Kidney epithelial cell (primary cell): ENCODE results near the gene MCM3AP. TPM values are rescaled to one million over a fixed set of nuclear protein-coding genes. Genes with fewer than 3 reads are reported as not detected.

ENCODE experiments used
- DNase-seq: peaks from one replicate; pipeline ENCODE4 v3.0.0-alpha.2; 2010; ENCODE audit warnings: low read depth
- H3K27me3 ChIP-seq: 2 replicates; pipeline ENCODE4 v1.6.0; 2011; ENCODE audit warnings: low read length; ENCODE audit not compliant: control insufficient read depth, insufficient read depth
- H3K36me3 ChIP-seq: 2 replicates; pipeline ENCODE4 v1.5.1; 2011; ENCODE audit warnings: low read length; ENCODE audit not compliant: control insufficient read depth, insufficient read depth
- H3K4me3 ChIP-seq: 2 replicates; pipeline ENCODE4 v1.5.1; 2011; ENCODE audit warnings: low read depth, mild to moderate bottlenecking, control low read depth, low read length
- CTCF ChIP-seq: IDR thresholded peaks from 2 replicates; pipeline ENCODE4 v1.5.1; 2011; ENCODE audit warnings: mild to moderate bottlenecking, moderate library complexity, low read length, control low read depth, inconsistent platforms; ENCODE audit not compliant: insufficient read depth, poor library complexity, severe bottlenecking
- total RNA-seq: library from RNA; depleted of rRNA; stranded (reverse); fragments of >200 nt; gene quantifications from 2 replicates; pipeline ENCODE4 v1.2.3, GENCODE V29; 2015

Gene MCM3AP
- total RNA-seq, 1 donor from 2014 or later: 63.7 TPM

GRCh38 chr21:46216132-46216747 is 69.2 kb downstream of the MCM3AP start:
- no peak for DNase-seq
- H3K36me3 ChIP-seq: peaks cover 1% of the 10 kb centered on the region
- no peak for TF ChIP-seq CTCF

GRCh38 chr21:46215436-46216131 is 69.8 kb downstream of the MCM3AP start:
- DNase-seq: no peak
- no peak overlapping the region for H3K4me3 ChIP-seq
- TF ChIP-seq CTCF: no peak
- H3K36me3 ChIP-seq: peaks cover 1% of the 10 kb centered on the region
- H3K27me3 ChIP-seq: no peaks in the 10 kb centered on the region

More at GRCh38 chr21:46216132-46216747, 69.2 kb downstream of the MCM3AP start:
- Histone ChIP-seq H3K27me3 (no peaks in the 10 kb centered on the region), H3K4me3 (no peak overlapping the region)

- no peak for DNase-seq
- peaks cover 1% of the 10 kb centered on the region for H3K36me3 ChIP-seq
- H3K27me3 ChIP-seq: no peaks in the 10 kb centered on the region
- TF ChIP-seq CTCF: no peak
- H3K4me3 ChIP-seq: no peak overlapping the region
These were observed 70.7 kb downstream of the MCM3AP start for GRCh38 chr21:46214478-46215340.

GRCh38 chr21:46213620-46214286 is 71.7 kb downstream of the MCM3AP start:
- no peak for DNase-seq
- Histone ChIP-seq H3K36me3 (peaks cover 1% of the 10 kb centered on the region), H3K27me3 (no peaks in the 10 kb centered on the region), H3K4me3 (no peak overlapping the region)
- TF ChIP-seq CTCF: no peak

- Histone ChIP-seq H3K36me3 (peaks cover 1% of the 10 kb centered on the region), H3K4me3 (no peak overlapping the region), H3K27me3 (no peaks in the 10 kb centered on the region)
- DNase-seq: no peak
- TF ChIP-seq CTCF: no peak
These were observed 72.5 kb downstream of the MCM3AP start for GRCh38 chr21:46212721-46213484.
